SK-N-SH treated with all-trans-retinoic acid at 6 μM for 48 hours (cell line): ENCODE results near the gene LAMA1.

ENCODE experiments used
- ATAC-seq: fragments of 200-7000 bp; cut with Tn5 transposase; 3 replicates; pipeline ENCODE4 v1.9.1; 2020; ENCODE audit warnings: mild to moderate bottlenecking, moderate library complexity
- ARNTL ChIP-seq: fragments of 450-650 bp; formaldehyde crosslinking; IDR thresholded peaks from 2 replicates; pipeline ENCODE4 v1.5.0; 2020; ENCODE audit warnings: low read depth, mild to moderate bottlenecking, moderate library complexity, borderline replicate concordance
- BACH2 ChIP-seq: fragments of 250-450 bp; sonication (Bioruptor Pico); IDR thresholded peaks from 2 replicates; pipeline ENCODE4 v1.9.0; 2021; ENCODE audit warnings: mild to moderate bottlenecking, borderline replicate concordance
- CSDC2 ChIP-seq: fragments of 250-450 bp; sonication (Bioruptor Pico); IDR thresholded peaks from 2 replicates; pipeline ENCODE4 v1.5.0; 2020; ENCODE audit warnings: mild to moderate bottlenecking, moderate library complexity
- ESRRG ChIP-seq: fragments of 250-450 bp; sonication (Bioruptor Pico); IDR thresholded peaks from 2 replicates; pipeline ENCODE4 v1.6.1; 2021; ENCODE audit warnings: mild to moderate bottlenecking
- GLIS3 ChIP-seq: fragments of 250-450 bp; sonication (Bioruptor Pico); IDR thresholded peaks from 2 replicates; pipeline ENCODE4 v1.5.0; 2020; ENCODE audit warnings: mild to moderate bottlenecking, moderate library complexity
- ISL1 ChIP-seq: fragments of 250-450 bp; sonication (Bioruptor Pico); IDR thresholded peaks from 2 replicates; pipeline ENCODE4 v2.1.2; 2022; ENCODE audit warnings: mild to moderate bottlenecking, moderate library complexity
- OSR1 ChIP-seq: fragments of 250-450 bp; sonication (Bioruptor Pico); IDR thresholded peaks from 2 replicates; pipeline ENCODE4 v1.8.0; 2022; ENCODE audit warnings: moderate library complexity, mild to moderate bottlenecking, inconsistent platforms
- PPARA ChIP-seq: fragments of 250-450 bp; sonication (Bioruptor Pico); IDR thresholded peaks from 2 replicates; pipeline ENCODE4 v1.5.0; 2020; ENCODE audit warnings: mild to moderate bottlenecking, borderline replicate concordance
- RARB ChIP-seq: fragments of 250-450 bp; sonication (Bioruptor Pico); IDR thresholded peaks from 2 replicates; pipeline ENCODE4 v1.8.0; 2021; ENCODE audit warnings: mild to moderate bottlenecking, moderate library complexity
- SNAI2 ChIP-seq: fragments of 250-450 bp; sonication (Bioruptor Pico); IDR thresholded peaks from 2 replicates; pipeline ENCODE4 v1.5.0; 2020; ENCODE audit warnings: mild to moderate bottlenecking, moderate library complexity
- TCF4 ChIP-seq: fragments of 250-450 bp; sonication (Bioruptor Pico); IDR thresholded peaks from 2 replicates; pipeline ENCODE4 v1.8.0; 2021; ENCODE audit warnings: mild to moderate bottlenecking, moderate library complexity, borderline replicate concordance
- TOX ChIP-seq: fragments of 250-450 bp; sonication (Bioruptor Pico); IDR thresholded peaks from 2 replicates; pipeline ENCODE4 v1.8.0; 2021; ENCODE audit warnings: mild to moderate bottlenecking, moderate library complexity, borderline replicate concordance
- ZC3H10 ChIP-seq: fragments of 250-450 bp; sonication (Bioruptor Pico); IDR thresholded peaks from 2 replicates; pipeline ENCODE4 v1.5.1; 2021; ENCODE audit warnings: mild to moderate bottlenecking, moderate library complexity
- ZFP30 ChIP-seq: fragments of 450-650 bp; formaldehyde crosslinking; IDR thresholded peaks from 2 replicates; pipeline ENCODE4 v1.5.0; 2022; ENCODE audit warnings: mild to moderate bottlenecking, moderate library complexity
- ZNF565 ChIP-seq: fragments of 450-650 bp; formaldehyde crosslinking; conservative IDR thresholded peaks from 2 replicates; pipeline ENCODE4 v1.5.0; 2020; ENCODE audit warnings: low read depth, mild to moderate bottlenecking, moderate library complexity
- ZNF70 ChIP-seq: fragments of 450-650 bp; formaldehyde crosslinking; IDR thresholded peaks from 2 replicates; pipeline ENCODE4 v1.5.0; 2020; ENCODE audit warnings: mild to moderate bottlenecking, moderate library complexity
- ZNF8 ChIP-seq: fragments of 450-650 bp; formaldehyde crosslinking; IDR thresholded peaks from 2 replicates; pipeline ENCODE4 v1.5.0; 2020; ENCODE audit warnings: mild to moderate bottlenecking, moderate library complexity
- TF ChIP-seq, protein P1 (sequence below): fragments of 250-450 bp; sonication (Bioruptor Pico); IDR thresholded peaks from 2 replicates; pipeline ENCODE4 v1.5.1; 2021; ENCODE audit warnings: mild to moderate bottlenecking, moderate library complexity
- TF ChIP-seq, protein P2 (sequence below): fragments of 250-450 bp; sonication (Bioruptor Pico); IDR thresholded peaks from 2 replicates; pipeline ENCODE4 v1.5.0; 2020; ENCODE audit warnings: mild to moderate bottlenecking, moderate library complexity
- TF ChIP-seq, protein P3 (sequence below): fragments of 250-450 bp; sonication (Bioruptor Pico); IDR thresholded peaks from 2 replicates; pipeline ENCODE4 v1.8.0; 2020; ENCODE audit warnings: mild to moderate bottlenecking, moderate library complexity, borderline replicate concordance
- TF ChIP-seq, protein P4 (sequence below): fragments of 250-450 bp; sonication (Bioruptor Pico); IDR thresholded peaks from 2 replicates; pipeline ENCODE4 v1.8.0; 2021; ENCODE audit warnings: low read depth, mild to moderate bottlenecking, moderate library complexity, borderline replicate concordance

LAMA1 gene

DNA sequence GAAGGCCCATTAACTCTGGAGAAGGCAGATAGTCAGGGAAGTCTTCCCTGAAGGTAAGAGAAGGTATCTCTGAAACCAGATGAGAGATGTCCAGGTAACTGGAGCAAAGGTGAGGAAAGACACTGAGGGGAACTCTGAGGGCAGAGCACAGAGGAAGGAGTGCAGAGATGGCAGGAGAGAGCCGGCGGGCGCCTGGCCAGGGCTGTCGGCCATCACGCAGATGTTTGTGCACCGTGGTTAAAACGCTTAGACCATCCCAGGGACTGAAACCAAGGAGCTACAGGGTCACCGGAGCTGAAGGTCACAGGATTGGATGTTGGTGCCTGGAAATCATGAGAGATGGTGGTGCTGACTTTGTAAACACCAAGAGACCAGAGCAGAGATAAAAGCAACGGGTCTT lies 55.4 kb downstream of the LAMA1 start:
- no peak for ATAC-seq
- TF ChIP-seq, protein P1, sequence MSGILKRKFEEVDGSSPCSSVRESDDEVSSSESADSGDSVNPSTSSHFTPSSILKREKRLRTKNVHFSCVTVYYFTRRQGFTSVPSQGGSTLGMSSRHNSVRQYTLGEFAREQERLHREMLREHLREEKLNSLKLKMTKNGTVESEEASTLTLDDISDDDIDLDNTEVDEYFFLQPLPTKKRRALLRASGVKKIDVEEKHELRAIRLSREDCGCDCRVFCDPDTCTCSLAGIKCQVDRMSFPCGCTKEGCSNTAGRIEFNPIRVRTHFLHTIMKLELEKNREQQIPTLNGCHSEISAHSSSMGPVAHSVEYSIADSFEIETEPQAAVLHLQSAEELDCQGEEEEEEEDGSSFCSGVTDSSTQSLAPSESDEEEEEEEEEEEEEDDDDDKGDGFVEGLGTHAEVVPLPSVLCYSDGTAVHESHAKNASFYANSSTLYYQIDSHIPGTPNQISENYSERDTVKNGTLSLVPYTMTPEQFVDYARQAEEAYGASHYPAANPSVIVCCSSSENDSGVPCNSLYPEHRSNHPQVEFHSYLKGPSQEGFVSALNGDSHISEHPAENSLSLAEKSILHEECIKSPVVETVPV (CRISPR knock-in tag): no peak
- TF ChIP-seq TOX (CRISPR knock-in tag) (no peak), ISL1 (CRISPR knock-in tag) (no peak), ZNF70 (CRISPR knock-in tag) (no peak), ZNF8 (no peak)

DNA sequence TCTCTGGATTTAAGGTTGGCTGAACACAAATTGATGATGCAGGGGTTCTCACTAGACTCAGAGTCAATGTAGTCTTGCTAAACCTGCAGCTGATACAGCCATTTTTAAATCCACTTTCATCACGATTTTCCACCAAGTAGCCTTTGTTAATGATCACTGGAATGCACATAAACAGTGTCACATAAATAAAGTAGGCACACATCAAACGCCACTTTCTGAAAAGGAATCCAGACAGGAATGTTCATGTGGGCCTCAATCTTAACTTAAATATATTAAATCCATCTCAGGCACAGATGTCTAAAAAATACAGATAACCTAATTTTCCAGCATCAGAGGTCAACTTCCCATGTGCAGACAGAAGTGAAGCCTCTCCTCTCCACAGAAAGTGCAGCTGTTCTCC lies 58.3 kb downstream of the LAMA1 start:
- ATAC-seq: no peak
- TF ChIP-seq OSR1 (CRISPR knock-in tag): no peak
- TF ChIP-seq ISL1 (CRISPR knock-in tag): peak; percentile 35; the same call in 1 of the 2 replicates
- no peak for TF ChIP-seq ZC3H10 (CRISPR knock-in tag)
- no peak for TF ChIP-seq CSDC2 (CRISPR knock-in tag)

DNA sequence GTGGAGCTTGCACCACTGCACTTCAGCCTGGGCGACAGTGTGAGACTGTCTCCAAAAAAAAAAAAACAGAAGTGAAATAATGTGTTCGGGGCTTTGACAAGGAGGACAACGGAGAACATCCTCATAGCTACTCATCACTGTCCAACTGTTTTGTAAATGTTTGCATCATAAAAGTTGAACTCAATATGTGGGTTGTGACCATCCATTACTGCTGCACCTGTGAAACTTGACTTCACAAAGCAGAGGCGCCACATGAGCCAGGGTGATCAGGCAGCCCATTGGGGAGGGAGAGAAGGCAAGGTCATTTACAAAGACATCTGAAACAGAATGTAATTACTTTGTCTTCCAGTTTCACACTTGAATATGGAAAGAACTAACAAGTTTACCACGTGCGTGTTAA lies 61.6 kb downstream of the LAMA1 start:
- TF ChIP-seq, protein P2, sequence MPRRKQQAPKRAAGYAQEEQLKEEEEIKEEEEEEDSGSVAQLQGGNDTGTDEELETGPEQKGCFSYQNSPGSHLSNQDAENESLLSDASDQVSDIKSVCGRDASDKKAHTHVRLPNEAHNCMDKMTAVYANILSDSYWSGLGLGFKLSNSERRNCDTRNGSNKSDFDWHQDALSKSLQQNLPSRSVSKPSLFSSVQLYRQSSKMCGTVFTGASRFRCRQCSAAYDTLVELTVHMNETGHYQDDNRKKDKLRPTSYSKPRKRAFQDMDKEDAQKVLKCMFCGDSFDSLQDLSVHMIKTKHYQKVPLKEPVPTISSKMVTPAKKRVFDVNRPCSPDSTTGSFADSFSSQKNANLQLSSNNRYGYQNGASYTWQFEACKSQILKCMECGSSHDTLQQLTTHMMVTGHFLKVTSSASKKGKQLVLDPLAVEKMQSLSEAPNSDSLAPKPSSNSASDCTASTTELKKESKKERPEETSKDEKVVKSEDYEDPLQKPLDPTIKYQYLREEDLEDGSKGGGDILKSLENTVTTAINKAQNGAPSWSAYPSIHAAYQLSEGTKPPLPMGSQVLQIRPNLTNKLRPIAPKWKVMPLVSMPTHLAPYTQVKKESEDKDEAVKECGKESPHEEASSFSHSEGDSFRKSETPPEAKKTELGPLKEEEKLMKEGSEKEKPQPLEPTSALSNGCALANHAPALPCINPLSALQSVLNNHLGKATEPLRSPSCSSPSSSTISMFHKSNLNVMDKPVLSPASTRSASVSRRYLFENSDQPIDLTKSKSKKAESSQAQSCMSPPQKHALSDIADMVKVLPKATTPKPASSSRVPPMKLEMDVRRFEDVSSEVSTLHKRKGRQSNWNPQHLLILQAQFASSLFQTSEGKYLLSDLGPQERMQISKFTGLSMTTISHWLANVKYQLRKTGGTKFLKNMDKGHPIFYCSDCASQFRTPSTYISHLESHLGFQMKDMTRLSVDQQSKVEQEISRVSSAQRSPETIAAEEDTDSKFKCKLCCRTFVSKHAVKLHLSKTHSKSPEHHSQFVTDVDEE (CRISPR knock-in tag): no peak
- TF ChIP-seq, protein P3, sequence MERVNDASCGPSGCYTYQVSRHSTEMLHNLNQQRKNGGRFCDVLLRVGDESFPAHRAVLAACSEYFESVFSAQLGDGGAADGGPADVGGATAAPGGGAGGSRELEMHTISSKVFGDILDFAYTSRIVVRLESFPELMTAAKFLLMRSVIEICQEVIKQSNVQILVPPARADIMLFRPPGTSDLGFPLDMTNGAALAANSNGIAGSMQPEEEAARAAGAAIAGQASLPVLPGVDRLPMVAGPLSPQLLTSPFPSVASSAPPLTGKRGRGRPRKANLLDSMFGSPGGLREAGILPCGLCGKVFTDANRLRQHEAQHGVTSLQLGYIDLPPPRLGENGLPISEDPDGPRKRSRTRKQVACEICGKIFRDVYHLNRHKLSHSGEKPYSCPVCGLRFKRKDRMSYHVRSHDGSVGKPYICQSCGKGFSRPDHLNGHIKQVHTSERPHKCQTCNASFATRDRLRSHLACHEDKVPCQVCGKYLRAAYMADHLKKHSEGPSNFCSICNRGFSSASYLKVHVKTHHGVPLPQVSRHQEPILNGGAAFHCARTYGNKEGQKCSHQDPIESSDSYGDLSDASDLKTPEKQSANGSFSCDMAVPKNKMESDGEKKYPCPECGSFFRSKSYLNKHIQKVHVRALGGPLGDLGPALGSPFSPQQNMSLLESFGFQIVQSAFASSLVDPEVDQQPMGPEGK (CRISPR knock-in tag): no peak
- TF ChIP-seq, protein P1 (CRISPR knock-in tag): no peak
- TF ChIP-seq, protein P4, sequence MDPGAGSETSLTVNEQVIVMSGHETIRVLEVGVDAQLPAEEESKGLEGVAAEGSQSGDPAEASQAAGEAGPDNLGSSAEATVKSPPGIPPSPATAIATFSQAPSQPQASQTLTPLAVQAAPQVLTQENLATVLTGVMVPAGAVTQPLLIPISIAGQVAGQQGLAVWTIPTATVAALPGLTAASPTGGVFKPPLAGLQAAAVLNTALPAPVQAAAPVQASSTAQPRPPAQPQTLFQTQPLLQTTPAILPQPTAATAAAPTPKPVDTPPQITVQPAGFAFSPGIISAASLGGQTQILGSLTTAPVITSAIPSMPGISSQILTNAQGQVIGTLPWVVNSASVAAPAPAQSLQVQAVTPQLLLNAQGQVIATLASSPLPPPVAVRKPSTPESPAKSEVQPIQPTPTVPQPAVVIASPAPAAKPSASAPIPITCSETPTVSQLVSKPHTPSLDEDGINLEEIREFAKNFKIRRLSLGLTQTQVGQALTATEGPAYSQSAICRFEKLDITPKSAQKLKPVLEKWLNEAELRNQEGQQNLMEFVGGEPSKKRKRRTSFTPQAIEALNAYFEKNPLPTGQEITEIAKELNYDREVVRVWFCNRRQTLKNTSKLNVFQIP: no peak
- TF ChIP-seq ZNF565 (CRISPR knock-in tag): no peak
- no peak for TF ChIP-seq TOX (CRISPR knock-in tag)
- no peak for TF ChIP-seq RARB (CRISPR knock-in tag)
- no peak for TF ChIP-seq ARNTL
- no peak for TF ChIP-seq PPARA (CRISPR knock-in tag)
- TF ChIP-seq OSR1 (CRISPR knock-in tag): no peak
- no peak for TF ChIP-seq BACH2 (CRISPR knock-in tag)
- TF ChIP-seq CSDC2 (CRISPR knock-in tag): no peak
- no peak for TF ChIP-seq GLIS3 (CRISPR knock-in tag)
- no peak for TF ChIP-seq ISL1 (CRISPR knock-in tag)
- no peak for TF ChIP-seq ZFP30 (CRISPR knock-in tag)
- no peak for TF ChIP-seq SNAI2 (CRISPR knock-in tag)
- TF ChIP-seq TCF4 (CRISPR knock-in tag): no peak
- no peak for ATAC-seq

DNA sequence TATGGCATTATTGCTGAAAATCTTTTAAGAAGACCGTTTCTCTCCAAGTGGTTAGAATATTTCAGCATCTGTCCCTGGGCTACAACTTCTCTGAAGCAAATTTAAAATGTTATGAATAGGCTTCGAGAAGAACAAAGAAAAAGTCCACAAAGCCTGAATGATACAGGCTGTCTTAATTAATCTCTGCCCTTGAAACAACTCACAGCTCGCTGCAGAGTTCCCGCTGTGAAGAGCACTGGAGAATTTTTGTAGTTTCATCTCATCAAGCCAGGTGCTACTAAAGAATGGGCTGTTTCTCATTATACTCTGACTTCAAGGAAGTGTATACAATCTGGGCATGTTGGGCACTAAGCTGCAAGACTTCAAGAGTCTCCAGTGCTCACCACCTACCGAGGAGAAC lies 67.6 kb downstream of the LAMA1 start:
- ATAC-seq: no peak
- no peak for TF ChIP-seq ZC3H10 (CRISPR knock-in tag)
- TF ChIP-seq ZNF565 (CRISPR knock-in tag): no peak
- no peak for TF ChIP-seq OSR1 (CRISPR knock-in tag)
- no peak for TF ChIP-seq ZFP30 (CRISPR knock-in tag)
- TF ChIP-seq GLIS3 (CRISPR knock-in tag): no peak
- TF ChIP-seq BACH2 (CRISPR knock-in tag): no peak
- TF ChIP-seq TCF4 (CRISPR knock-in tag): no peak
- no peak for TF ChIP-seq PPARA (CRISPR knock-in tag)
- TF ChIP-seq ESRRG: no peak
- TF ChIP-seq, protein P3 (CRISPR knock-in tag): no peak
- TF ChIP-seq, protein P2 (CRISPR knock-in tag): no peak
